Endodermal cell (in vitro differentiated cells): Measurements from ENCODE around the gene UNG. TPM values are rescaled to one million over a fixed set of nuclear protein-coding genes. Genes with fewer than 3 reads are reported as not detected.
"Not testable (repeated sequence)": the region's sequence is repeated elsewhere in the genome, so short reads cannot be mapped to it uniquely, and the experiment has no call there.

Source experiments
- DNase-seq: peaks from one replicate; pipeline ENCODE4 v3.0.0-alpha.2; 2017
- H3K27ac ChIP-seq: 2 replicates; pipeline ENCODE4 v1.5.1; 2013; ENCODE audit warnings: mild to moderate bottlenecking, low read depth, low read length, moderate library complexity
- H3K27me3 ChIP-seq: 2 replicates; pipeline ENCODE4 v1.6.1; 2013; ENCODE audit warnings: mild to moderate bottlenecking, low read length, moderate library complexity; ENCODE audit not compliant: insufficient read depth, control insufficient read depth, poor library complexity, severe bottlenecking
- H3K36me3 ChIP-seq: 2 replicates; pipeline ENCODE4 v1.7.0; 2013; ENCODE audit warnings: mild to moderate bottlenecking, low read length, moderate library complexity; ENCODE audit not compliant: control insufficient read depth, insufficient read depth
- H3K4me1 ChIP-seq: one replicate; pipeline ENCODE4 v1.7.0; 2013; ENCODE audit warnings: low read length; ENCODE audit not compliant: control insufficient read depth, insufficient read depth
- H3K4me3 ChIP-seq: 2 replicates; pipeline ENCODE4 v1.5.1; 2013; ENCODE audit warnings: mild to moderate bottlenecking, low read length, moderate library complexity
- H3K9ac ChIP-seq: 2 replicates; pipeline ENCODE4 v1.6.1; 2013; ENCODE audit warnings: mild to moderate bottlenecking, low read length, moderate library complexity; ENCODE audit not compliant: poor library complexity, severe bottlenecking; ENCODE audit errors: extremely low read depth
- H3K9me3 ChIP-seq: 2 replicates; pipeline ENCODE4 v1.6.1; 2013; ENCODE audit warnings: mild to moderate bottlenecking, low read length, moderate library complexity; ENCODE audit not compliant: control insufficient read depth
- H3K27ac Mint-ChIP-seq: 2 replicates; pipeline ENCODE4 v1.8.0; 2020; ENCODE audit warnings: mixed read lengths
- H3K27me3 Mint-ChIP-seq: 2 replicates; pipeline ENCODE4 v1.8.0; 2021; ENCODE audit warnings: mild to moderate bottlenecking, mixed read lengths; ENCODE audit not compliant: insufficient read depth
- H3K36me3 Mint-ChIP-seq: 2 replicates; pipeline ENCODE4 v1.8.0; 2020; ENCODE audit warnings: low read depth, mixed read lengths
- H3K4me1 Mint-ChIP-seq: 2 replicates; pipeline ENCODE4 v1.8.0; 2020; ENCODE audit warnings: mixed read lengths
- H3K4me3 Mint-ChIP-seq: 2 replicates; pipeline ENCODE4 v1.8.0; 2020; ENCODE audit warnings: mild to moderate bottlenecking, moderate library complexity, mixed read lengths
- H3K9me3 Mint-ChIP-seq: 2 replicates; pipeline ENCODE4 v1.8.0; 2020; ENCODE audit warnings: mild to moderate bottlenecking, mixed read lengths
- WGBS, 2 experiments: methylation state at CpG; one replicate each; pipeline versions ENCODE4 v1.1.5 to v1.1.7; 2013; ENCODE audit warnings: missing lambda C conversion rate in 2 of 2, mixed read lengths in 1 of 2; ENCODE audit not compliant: insufficient coverage in 1 of 2, insufficient read length in 1 of 2; 5-methylcytosine and 5-hydroxymethylcytosine counted together
- total RNA-seq, 2 donors: library from RNA; stranded (reverse); fragmentation: NEBNext Ultra II Directional in 1 of 2; extraction: Animal tissue kit (Norgen Biotek cat#: 25700) in 1 of 2; gene quantifications; 2 replicates in 1 of 2; 3 replicates in 1 of 2; pipeline ENCODE4 v1.2.1, GENCODE V29; 2021
- TF ChIP-seq, protein P1 (sequence below): fragments of 200-600 bp; sonication (generic); conservative IDR thresholded peaks from 2 replicates; pipeline ENCODE4 v1.5.0; 2021; ENCODE audit warnings: antibody characterized with exemption, mild to moderate bottlenecking

The UNG gene
- total RNA-seq, 2 donors from 2014 or later: 104 to 114 TPM

DNA sequence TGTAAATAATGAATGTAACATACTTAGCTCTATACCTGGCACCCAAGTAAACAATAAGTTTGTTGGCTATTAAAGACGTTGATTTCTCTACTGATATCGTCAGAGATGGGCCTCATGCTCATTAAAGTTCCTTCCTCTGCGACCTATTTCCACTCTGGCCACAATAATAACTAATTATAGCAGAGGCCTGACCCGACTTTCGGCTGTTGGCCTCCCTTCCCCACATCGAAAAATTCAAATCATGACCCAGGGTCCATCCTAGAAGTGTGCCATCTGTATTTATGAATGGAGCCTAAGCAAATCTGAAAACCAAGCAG is 45.3 kb upstream of the UNG start:
- no peak for DNase-seq
- Mint-ChIP-seq H3K4me3 (peak overlapping the region; percentile 87), H3K36me3 (no peaks in the 10 kb centered on the region), H3K4me1 (peaks cover 14% of the 10 kb centered on the region), H3K9me3 (no peaks in the 10 kb centered on the region), H3K27ac (peak overlapping the region; percentile 89), H3K27me3 (no peaks in the 10 kb centered on the region)
- Histone ChIP-seq H3K27ac (no peak overlapping the region), H3K4me3 (peak overlapping the region; percentile 92), H3K9me3 (no peaks in the 10 kb centered on the region), H3K9ac (no peak overlapping the region), H3K27me3 (no peaks in the 10 kb centered on the region), H3K36me3 (peaks cover 4% of the 10 kb centered on the region), H3K4me1 (no peaks in the 10 kb centered on the region)
- TF ChIP-seq, protein P1, sequence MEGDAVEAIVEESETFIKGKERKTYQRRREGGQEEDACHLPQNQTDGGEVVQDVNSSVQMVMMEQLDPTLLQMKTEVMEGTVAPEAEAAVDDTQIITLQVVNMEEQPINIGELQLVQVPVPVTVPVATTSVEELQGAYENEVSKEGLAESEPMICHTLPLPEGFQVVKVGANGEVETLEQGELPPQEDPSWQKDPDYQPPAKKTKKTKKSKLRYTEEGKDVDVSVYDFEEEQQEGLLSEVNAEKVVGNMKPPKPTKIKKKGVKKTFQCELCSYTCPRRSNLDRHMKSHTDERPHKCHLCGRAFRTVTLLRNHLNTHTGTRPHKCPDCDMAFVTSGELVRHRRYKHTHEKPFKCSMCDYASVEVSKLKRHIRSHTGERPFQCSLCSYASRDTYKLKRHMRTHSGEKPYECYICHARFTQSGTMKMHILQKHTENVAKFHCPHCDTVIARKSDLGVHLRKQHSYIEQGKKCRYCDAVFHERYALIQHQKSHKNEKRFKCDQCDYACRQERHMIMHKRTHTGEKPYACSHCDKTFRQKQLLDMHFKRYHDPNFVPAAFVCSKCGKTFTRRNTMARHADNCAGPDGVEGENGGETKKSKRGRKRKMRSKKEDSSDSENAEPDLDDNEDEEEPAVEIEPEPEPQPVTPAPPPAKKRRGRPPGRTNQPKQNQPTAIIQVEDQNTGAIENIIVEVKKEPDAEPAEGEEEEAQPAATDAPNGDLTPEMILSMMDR: no peak
- WGBS, 2 experiments: 43 to 44% methylated on average over 5 to 6 of the region's 6 CpGs

DNA sequence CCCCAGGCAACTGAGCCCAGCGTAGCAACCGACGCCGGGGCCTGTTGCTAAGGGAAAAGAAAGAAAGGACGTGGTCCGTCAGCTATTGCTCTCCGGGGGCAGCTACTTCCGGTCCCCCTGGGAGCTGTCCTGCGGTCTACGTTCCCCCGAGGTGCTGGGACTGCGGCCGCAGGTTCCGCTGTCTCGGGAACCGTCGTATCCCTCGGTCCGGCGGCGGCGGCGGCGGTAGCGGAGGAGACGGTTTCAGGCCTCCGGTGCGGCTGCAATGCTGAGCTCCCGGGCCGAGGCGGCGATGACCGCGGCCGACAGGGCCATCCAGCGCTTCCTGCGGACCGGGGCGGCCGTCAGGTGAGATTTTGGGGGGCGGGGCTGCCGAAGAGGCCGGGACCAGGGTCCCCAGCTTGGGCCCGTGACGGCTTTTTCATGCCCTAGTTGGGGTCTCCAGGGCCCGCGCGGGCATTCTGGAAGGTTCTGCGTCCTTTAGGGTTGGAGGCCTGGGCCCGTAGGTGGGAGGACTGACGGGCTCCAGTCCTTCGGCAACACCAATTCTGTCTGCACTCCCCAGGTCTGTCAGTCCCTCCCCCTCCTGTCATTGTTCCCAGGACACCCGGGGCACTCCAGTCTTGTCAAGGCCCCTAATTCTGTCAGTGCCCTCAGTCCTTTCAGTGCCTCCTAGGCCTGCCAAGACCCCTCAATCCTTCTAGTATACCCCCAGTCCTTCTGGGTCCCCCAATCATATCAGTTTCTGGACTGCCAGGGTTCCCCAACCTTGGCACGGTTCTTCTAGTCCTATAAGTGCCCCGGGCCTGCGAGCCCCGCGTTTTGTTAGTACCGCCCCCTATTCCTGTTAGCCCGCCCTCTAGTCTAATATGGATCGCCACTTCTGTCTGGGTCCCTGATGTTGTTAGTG is 44.7 kb upstream of the UNG start, which contains the start of gene USP30:
Gene USP30, plus strand, starts transcription at position 163 of the 910 bp plus-strand sequence. Its CDS starts 103 bp downstream, at position 266.
- peak within 1 kb of the TSS; percentile 89 for H3K27ac Mint-ChIP-seq
- Histone ChIP-seq H3K4me1 (no peaks in the 10 kb centered on the region), H3K9ac (peak within 1 kb of the TSS; percentile 71), H3K27me3 (no peaks in the 10 kb centered on the region), H3K9me3 (no peaks in the 10 kb centered on the region), H3K36me3 (peaks cover 4% of the 10 kb centered on the region), H3K27ac (no peak within 1 kb of the TSS), H3K4me3 (peak within 1 kb of the TSS; percentile 92)
- DNase-seq: peak; percentile 96
- H3K4me1 Mint-ChIP-seq: peaks cover 14% of the 10 kb centered on the region
- H3K27me3 Mint-ChIP-seq: no peaks in the 10 kb centered on the region
- H3K36me3 Mint-ChIP-seq: no peaks in the 10 kb centered on the region
- no peaks in the 10 kb centered on the region for H3K9me3 Mint-ChIP-seq
- TF ChIP-seq, protein P1: no peak
- WGBS, 2 experiments: 1% methylated on average over 18 to 61 of the region's 61 CpGs
- peak within 1 kb of the TSS; percentile 87 for H3K4me3 Mint-ChIP-seq

DNA sequence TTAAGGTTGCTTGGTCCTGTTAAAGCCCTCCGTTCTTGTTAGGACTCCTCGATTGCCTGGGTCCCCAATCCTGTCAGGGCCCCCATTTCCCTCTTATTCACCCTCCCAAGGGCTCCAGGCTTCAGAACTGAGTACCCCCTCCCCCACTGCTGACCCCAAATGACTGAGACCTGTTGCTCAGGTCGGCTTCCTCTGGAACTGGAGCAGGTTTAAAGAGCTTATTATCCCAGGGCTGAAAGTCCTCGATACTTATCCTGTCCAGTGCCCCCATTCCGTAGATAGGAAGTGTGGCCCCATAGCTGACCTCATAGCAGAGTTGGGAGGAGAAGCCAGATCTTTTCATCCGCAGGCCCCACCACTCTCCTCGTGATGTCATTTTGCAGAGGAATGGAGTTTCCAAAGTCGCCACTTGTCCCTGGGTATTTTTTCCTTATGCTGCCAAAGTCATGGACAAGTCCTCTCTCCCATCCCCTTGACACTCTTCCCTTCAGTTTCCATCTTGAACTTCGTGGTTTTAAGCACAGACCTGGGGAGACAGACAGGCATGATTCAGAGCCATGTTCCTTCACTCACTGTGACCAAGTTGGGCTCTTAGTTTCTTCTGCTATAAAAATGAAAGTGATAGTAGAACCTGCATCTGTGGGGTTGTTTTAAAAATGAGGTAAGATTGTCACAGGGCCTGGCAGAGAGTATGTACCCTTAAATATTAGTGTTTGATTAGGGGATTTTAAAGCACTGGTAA is 43.8 kb upstream of the UNG start:
- Mint-ChIP-seq H3K4me3 (peak overlapping the region; percentile 87), H3K27me3 (no peaks in the 10 kb centered on the region), H3K4me1 (peaks cover 14% of the 10 kb centered on the region), H3K9me3 (no peaks in the 10 kb centered on the region), H3K36me3 (peaks cover 3% of the 10 kb centered on the region), H3K27ac (peak overlapping the region; percentile 82)
- Histone ChIP-seq H3K4me1 (no peaks in the 10 kb centered on the region), H3K9ac (peak overlapping the region; percentile 71), H3K27ac (no peak overlapping the region), H3K36me3 (peaks cover 10% of the 10 kb centered on the region), H3K27me3 (no peaks in the 10 kb centered on the region), H3K4me3 (peak overlapping the region; percentile 92), H3K9me3 (no peaks in the 10 kb centered on the region)
- WGBS, 2 experiments: 60 to 67% methylated on average over 6 to 9 of the region's 9 CpGs
- TF ChIP-seq, protein P1: no peak
- no peak for DNase-seq

DNA sequence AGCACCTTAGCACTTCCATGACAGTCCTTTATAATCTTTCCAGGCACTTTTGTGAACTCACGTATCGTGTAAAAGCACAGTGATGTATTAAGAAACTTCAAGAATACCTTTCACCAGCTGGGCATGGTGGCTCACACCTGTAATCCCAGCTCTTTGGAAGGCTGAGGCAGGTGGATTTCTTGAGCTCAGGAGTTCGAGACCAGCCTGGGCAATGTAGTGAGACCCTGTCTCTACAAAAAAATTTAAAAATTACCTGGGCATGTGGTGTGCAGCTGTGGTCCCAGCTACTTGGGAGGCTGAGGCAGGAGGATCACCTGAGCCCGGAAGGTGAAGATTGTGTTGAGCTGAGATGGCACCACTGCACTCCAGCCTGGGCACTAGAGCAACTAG is 43.3 kb upstream of the UNG start:
- H3K9me3 Mint-ChIP-seq, H3K27ac Mint-ChIP-seq, H3K36me3 Mint-ChIP-seq, H3K9me3 ChIP-seq, H3K4me3 ChIP-seq, H3K27ac ChIP-seq, H3K9ac ChIP-seq, H3K27me3 Mint-ChIP-seq, DNase-seq, H3K4me1 ChIP-seq, H3K27me3 ChIP-seq: not testable (repeated sequence)
- 89 to 93% methylated on average over 3 to 4 of the region's 4 CpGs for WGBS, 2 experiments
- H3K4me1 Mint-ChIP-seq: peaks cover 14% of the 10 kb centered on the region
- peak overlapping the region; percentile 87 for H3K4me3 Mint-ChIP-seq
- peaks cover 12% of the 10 kb centered on the region for H3K36me3 ChIP-seq
